WI38 (cell line): ENCODE results near the gene MPPED1.

ENCODE experiments used
- H3K4me3 ChIP-seq: 2 replicates; pipeline ENCODE4 v1.5.1; 2011; ENCODE audit warnings: low read depth, mild to moderate bottlenecking, control low read depth, low read length
- TF ChIP-seq, protein P1 (sequence below): IDR thresholded peaks from 2 replicates; pipeline ENCODE4 v1.5.1; 2012; ENCODE audit warnings: low read depth, mild to moderate bottlenecking, control low read depth, low read length

Gene MPPED1

DNA sequence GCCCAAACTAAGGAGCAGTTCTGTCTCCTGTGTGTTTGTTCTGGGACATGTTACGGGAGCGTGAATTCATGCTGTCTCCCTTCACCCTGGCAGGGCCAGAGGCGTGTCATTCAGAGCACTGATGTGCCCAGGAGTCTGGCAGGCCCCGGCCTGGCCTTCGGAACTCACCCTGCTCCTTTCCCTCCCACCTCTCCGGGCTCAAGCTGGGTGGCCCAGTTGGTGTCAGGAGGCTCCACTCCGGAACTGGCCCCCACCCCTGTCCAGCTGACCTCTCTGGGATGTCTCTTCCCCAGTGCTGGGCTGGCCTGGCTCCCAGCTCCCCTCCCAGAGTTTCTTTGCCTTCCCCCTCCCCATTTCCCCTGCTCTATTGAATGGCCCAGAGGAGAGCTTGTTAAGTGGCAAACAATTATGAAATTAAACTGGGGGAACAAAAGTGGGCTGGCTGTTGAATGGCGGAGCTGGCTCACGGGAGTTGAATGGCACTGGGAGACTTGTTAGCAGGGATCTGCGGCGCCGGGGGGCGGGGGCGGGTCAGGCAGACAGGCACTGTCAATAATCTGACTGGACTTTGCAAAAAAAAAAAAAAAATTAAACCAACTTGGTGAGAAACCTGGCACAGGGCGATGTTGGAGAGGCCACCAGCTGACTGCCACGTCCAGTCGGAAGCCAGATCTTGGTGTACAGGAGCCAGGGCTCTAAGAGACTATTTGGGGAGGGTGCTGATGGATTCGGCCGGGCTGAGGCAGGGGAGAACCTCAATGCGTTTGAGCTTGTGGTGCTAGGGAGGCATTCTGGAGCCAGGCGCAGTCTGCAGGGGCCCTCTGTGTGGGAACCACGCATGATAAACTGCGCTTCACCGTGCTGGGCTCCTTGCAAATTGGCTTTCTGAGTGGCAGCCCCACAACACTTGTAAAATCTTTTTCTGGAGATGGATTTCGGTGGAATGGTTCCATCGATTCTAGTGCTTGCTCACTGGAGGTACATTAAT, 1.3 kb downstream of the MPPED1 start:
- TF ChIP-seq, protein P1, sequence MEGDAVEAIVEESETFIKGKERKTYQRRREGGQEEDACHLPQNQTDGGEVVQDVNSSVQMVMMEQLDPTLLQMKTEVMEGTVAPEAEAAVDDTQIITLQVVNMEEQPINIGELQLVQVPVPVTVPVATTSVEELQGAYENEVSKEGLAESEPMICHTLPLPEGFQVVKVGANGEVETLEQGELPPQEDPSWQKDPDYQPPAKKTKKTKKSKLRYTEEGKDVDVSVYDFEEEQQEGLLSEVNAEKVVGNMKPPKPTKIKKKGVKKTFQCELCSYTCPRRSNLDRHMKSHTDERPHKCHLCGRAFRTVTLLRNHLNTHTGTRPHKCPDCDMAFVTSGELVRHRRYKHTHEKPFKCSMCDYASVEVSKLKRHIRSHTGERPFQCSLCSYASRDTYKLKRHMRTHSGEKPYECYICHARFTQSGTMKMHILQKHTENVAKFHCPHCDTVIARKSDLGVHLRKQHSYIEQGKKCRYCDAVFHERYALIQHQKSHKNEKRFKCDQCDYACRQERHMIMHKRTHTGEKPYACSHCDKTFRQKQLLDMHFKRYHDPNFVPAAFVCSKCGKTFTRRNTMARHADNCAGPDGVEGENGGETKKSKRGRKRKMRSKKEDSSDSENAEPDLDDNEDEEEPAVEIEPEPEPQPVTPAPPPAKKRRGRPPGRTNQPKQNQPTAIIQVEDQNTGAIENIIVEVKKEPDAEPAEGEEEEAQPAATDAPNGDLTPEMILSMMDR: no peak
- H3K4me3 ChIP-seq: no peak overlapping the region

- TF ChIP-seq, protein P1: no peak
- H3K4me3 ChIP-seq: no peak overlapping the region
These were observed 2.0 kb downstream of the MPPED1 start for GRCh38 chr22:43413826-43414225.

DNA sequence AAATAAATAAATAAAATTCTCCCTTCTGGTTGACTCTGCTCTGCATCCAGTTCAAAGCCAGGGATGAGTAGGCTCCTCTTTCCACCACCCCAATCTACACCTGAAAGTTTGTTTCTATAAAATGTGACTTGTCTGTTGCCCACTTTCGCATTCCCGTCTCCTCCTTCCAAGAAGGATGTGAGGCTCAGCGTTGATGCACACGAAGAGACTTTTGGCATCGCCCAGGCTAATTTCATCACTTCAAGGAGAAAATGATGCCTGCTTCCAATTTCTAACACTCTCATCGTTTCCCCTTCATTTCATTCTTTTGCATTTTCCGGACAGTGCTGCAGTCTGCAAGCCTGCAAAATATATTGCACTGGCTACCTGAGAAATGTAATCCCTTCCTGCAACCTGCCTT, 3.9 kb downstream of the MPPED1 start:
- TF ChIP-seq, protein P1: no peak

GRCh38 chr22:43417555-43417954, 5.7 kb downstream of the MPPED1 start:
- TF ChIP-seq, protein P1: no peak
- no peak overlapping the region for H3K4me3 ChIP-seq

More for the DNA sequence above, 3.9 kb downstream of the MPPED1 start:
- H3K4me3 ChIP-seq: no peak overlapping the region

- TF ChIP-seq, protein P1: no peak
- no peak overlapping the region for H3K4me3 ChIP-seq
These were observed 6.4 kb downstream of the MPPED1 start for GRCh38 chr22:43418079-43418825.

DNA sequence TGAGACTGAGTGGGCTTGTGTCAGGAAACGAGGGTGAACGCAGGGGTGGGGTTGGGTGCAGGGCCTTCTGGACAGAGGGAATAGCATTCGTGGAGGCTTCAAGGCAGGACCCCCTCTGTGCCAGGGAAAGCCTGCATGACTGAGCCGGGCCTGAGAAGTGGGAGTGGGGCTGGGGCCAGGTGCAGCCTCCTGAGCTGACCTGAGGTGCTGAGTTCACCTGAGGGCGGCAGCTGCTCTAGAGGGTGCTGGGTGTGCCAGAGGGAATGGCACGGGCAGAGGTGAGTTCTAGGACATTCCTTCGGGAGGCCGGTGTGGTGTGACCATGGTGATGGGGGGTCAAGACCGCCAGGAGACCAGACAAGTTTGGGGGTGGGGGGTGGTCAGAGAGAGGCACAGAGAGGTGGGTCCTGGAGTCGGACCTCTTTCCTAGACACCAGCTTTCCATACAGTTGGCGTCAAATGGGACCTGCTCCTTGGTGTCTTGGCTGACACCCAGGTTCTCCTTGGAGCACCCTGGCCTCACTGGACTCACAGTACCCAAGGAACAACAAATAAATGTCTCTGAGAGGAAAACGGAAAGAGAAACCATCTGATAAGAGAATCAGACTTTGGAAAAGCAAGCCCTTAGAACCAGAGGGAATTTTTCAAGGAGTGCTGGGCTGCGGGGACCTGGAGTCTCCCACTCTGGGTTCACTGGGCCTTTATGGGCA, 7.7 kb downstream of the MPPED1 start:
- no peak overlapping the region for H3K4me3 ChIP-seq
- TF ChIP-seq, protein P1: no peak
